CD4-positive, alpha-beta T cell treated with Interleukin-10 for 1 hour (primary cell): Measurements from ENCODE around the gene AKAP13.

Experiments used
- DNase-seq: peaks from one replicate; pipeline ENCODE4 v3.0.0-alpha.2; 2020

AKAP13 gene

DNA sequence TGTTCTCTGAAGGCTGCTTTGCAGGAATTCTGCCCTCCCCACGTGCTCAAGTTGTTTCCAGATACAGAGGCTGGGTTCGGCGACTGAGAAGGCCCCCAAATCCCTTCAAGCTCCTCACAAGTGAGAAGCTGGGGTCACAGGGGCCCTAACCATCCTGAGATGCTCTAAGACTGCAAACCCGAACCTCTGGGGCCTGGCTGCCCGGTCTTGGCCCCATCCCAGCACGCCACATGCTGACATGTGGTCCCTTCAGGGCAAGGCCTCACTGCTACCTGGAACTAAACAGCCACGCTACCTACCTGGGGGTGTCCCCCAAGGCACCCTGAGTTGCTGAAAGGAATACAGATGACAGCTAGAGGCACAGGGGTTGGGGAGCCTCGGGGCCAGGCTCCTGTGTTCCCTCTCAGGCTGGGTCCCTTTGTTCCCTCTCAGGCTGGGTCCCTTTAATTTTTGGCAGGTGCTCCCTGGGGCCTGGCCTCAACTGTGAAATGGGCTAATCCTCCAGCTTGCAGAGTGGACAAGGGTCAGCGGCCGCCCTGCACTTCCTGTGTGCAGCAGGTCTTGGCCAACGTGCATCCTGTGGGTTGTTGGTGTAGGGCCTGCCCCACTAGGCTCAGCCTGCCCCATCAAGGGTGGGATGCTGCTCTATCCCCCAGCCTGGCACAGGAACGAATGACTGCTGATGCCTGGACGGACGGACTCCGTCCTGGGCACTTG, 381.8 kb downstream of the AKAP13 start:
- DNase-seq: no peak

DNA sequence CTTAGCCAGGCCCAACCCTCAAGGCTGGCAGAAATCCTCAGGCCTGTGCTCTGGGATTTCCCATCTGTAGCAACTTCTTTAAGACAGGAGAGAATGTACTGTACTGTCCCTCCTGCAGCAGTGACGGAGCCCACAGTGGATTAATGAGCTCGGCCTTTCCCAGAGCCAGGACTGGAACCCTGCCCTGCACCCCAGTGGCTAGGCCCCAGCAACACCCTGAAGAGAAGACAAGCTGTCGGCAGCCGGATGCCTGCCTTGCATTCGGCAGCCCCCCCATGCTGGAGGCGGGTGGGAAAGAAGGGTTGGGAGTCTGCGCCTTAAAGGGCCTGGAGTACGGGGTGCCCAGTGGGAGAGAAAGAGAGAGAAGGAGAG, 382.3 kb downstream of the AKAP13 start:
- no peak for DNase-seq

DNA sequence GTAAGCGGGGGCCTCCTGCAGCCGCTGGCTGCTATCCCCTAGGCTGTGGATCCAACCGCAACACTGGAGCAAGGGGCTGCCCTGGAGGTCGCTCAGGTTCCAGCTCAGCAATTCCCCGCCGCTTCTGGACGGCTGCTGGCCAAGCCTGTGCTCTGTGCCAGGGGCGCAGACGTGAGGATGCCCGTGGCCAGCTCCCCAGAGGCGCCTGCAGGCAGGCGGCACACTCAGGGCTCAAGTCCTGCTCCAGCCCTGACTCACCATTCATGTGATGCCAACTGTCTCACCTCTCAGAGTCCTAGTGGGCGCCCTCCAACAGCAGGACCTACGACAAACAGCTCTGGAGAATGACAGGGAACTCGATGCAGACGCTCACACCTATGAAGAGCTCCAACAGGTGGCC, 382.8 kb downstream of the AKAP13 start:
- no peak for DNase-seq

DNA sequence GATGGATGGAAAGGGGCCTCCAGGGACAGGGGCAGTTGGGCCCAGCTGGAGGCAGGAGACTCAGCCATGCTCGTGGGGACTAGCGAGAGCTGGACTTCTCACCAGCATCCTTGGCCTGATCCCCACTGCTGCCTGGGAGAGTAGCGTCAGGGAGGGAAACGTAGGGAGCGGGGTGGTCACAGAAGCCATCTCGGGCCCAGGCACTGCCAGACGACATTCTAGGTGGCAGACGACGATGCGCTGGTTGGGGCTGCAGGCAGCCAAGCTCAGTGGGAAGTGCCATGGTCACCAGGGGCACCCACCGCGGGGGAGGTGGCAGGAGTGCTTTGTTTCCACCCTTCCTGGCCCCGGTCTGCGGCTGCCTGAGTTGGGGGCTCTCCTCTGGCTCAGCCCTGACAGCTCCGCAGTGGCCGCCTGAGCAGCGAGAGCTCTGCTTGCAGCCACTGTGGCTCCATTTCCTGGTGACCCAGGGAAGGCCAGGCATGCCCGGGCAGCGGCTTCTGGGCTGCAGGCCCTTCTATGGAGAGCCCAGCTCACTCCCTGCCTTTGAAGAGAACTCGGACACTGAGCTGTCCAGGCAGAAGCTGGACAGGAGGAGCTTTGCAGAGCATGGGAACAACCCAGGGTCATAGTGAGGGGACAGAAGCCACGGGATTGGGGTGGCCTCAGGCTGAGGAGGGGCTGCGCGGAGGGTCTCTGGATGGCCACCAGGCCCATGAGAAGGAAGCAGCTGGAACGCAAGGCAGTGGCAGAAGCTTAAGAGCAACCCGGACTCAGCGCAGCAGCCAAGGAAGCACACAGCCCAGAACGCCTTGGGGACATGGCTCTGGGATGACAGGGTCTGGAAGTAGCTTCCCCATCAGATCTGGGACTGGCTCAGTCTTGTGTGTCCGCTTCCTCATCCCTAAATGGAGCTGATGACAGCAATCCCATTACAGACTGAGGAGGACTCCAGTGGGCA, 383.6 kb downstream of the AKAP13 start:
- DNase-seq: no peak

- no peak for DNase-seq
These were observed 384.4 kb downstream of the AKAP13 start for GRCh38 chr15:85764649-85765277.

- no peak for DNase-seq
These were observed 385.8 kb downstream of the AKAP13 start for GRCh38 chr15:85766001-85766831.

DNA sequence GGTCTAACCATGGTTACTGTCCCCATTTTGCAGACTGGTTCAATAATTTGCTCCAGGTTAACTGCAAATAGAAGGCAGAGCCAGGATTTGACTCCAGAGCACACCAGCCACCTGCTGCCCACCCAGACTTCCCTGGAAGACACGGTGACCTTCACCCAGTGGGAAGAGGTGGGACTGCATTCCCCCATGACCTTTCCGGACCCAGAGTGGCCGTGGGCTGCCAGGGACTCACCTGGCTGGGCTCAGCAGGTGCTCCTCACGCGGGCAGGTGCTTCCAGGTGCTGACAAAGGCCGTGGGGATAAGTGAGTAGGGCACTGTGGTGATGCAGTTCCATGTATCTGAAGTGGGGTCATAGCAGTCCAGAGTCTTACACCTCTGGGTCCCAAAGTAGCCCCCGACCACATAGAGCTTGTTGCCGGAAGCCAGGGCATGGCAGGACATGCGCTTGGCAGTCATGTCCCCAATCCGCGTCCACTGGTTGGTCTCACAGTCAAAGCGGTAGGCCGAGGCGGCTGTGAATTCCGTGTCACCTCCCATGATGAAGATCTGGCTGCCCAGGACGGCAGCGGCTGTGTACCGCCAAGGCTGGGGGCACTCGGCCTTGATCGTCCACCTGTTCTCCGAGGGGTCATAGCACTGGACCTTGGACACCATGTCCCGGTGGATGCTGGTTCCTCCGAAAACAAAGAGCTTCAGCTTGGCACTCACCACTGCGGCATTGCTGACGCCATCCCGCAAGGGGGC, 387.6 kb downstream of the AKAP13 start:
- no peak for DNase-seq

DNA sequence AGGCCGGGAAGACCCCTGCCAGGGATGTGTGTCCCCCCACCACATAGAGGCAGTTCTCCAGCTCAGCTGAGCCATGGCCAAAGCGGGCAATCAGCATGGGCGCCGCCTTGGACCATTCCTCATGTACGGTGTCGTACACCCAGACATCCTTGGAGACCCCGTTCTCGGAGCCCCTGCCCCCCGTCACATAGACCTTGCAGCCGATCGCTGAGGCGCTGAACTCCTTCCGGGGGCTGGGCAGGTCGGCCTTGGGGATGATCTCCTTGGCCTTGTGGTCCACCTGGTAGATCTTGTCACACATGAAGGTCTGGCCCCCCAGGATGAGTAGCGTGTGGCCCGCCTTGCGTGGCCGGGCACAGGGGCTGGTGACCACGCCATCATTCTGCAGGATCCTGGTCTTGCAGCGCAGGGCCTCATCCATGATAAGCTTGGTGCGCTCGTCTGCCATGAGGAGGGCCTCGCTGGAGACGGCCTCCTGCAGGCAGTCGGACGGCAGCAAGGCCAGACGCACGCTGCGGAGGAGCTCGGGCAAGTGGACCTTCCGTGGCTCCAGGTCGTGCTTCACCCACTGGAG, 388.3 kb downstream of the AKAP13 start:
- no peak for DNase-seq

DNA sequence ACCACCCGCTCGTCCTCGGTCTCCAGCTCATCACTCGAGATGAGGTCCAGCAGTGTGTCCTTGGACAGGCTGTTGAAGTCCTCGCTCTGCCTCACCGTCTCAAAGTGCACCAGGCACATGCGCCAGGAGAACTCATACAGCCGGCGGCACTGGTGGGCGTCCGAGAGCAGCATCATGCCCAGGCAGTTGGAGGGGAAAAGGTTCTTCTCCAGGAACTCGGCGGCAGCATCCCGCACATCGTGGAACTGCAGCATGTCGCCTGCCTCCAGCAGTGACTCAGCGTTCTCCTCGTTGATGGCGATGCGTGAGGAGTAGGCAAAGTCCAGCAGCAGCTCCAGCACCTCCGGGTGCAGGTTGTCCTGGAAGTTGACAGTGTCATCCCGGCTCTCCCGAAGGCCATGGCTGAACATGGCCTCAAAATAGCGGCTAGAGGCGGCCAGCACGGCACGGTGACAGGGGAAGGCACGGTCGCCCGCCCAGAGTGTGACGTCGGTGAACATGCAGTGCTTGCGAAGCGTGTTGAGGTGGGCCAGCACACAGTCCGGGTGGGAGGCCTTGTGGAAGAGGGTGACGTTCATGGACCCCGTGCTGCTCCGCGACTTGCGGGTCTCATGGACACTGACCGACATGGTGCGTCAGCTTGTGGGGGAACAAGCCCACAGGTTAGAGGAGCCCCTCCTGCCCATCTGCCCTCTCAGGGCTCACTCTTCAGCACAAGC, 388.9 kb downstream of the AKAP13 start:
- DNase-seq: no peak

GRCh38 chr15:85770096-85771041, 390.0 kb downstream of the AKAP13 start:
- DNase-seq: no peak

DNA sequence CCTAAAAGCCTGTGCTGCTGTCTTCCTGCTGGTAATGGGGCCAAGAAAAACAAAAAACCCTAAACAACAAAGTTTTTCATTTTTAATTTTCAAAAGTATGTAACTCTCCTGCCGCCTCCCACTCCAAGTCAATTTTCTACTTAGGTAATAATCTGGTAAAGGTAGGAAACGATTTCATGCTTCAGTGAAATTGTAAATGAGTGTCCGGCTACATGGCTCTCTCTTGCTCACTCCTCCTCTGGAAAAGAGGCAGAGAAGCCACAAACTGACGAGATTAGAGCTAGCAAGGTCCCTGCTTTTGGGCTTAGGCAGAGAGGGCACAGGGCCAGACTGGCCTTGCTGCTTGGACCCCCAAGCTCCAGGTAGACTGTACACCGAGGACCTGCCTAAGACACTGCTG, 390.9 kb downstream of the AKAP13 start:
- no peak for DNase-seq

GRCh38 chr15:85771781-85772445, 391.5 kb downstream of the AKAP13 start:
- no peak for DNase-seq

- no peak for DNase-seq
These were observed 392.3 kb downstream of the AKAP13 start for GRCh38 chr15:85772668-85773067.

- no peak for DNase-seq
These were observed 392.8 kb downstream of the AKAP13 start for GRCh38 chr15:85773249-85773648.

GRCh38 chr15:85773970-85774369, 393.6 kb downstream of the AKAP13 start:
- DNase-seq: no peak

GRCh38 chr15:85777250-85778106, 397.1 kb downstream of the AKAP13 start:
- DNase-seq: no peak

DNA sequence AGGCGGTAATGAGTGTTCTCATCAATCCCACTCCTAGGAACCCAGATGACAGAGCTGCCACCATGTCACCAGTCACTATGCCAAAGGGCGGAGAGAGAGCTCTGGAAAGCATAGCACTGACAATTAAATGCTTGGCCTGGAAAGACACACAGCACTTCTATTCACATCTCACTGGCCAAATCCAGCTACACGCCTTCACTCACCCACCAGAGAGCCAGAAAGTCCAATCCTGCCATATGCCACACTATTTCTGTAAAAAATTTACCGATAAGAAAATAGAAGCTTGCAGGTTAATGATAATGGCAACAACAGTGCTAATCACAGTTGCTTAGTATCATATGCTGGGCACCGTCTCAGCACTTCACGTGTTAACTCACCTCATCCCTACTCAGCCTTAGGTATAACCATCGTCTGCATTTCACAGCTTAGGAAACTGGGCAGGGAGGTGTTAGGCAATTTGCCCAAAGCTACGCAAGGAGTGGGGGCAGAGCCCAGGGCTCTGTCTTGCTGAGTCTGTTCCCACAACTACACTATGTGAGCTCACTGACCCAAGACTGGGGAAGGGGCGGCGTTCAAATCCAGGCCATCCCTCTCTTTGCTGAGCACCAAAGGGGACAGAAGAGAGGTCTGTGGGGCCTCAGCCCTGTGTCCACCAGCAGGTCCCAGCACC, 397.8 kb downstream of the AKAP13 start:
- no peak for DNase-seq

- no peak for DNase-seq
These were observed 398.8 kb downstream of the AKAP13 start for GRCh38 chr15:85779249-85779648.
